Activated CD4-positive, CD25-positive, alpha-beta regulatory T cell (primary cell): ENCODE data around the gene DIAPH2.
"Not testable (repeated sequence)": the region's sequence is repeated elsewhere in the genome, so short reads cannot be mapped to it uniquely, and the experiment has no call there.

Experiments
- DNase-seq, 4 experiments: peaks; one replicate each; lab custom pipeline; 2025; lab: John Stamatoyannopoulos, UW

DIAPH2 gene

GRCh38 chrX:96824166-96824565, 139.5 kb downstream of the DIAPH2 start:
- DNase-seq, result no peak

- no peak for DNase-seq
Measured at GRCh38 chrX:96833333-96833732, 148.7 kb downstream of the DIAPH2 start.

GRCh38 chrX:96834137-96834536, 149.5 kb downstream of the DIAPH2 start:
- no peak for DNase-seq

- no peak for DNase-seq
Measured at GRCh38 chrX:96835660-96836289, 151.1 kb downstream of the DIAPH2 start.

GRCh38 chrX:96837808-96838207, 153.2 kb downstream of the DIAPH2 start:
- DNase-seq, result no peak

- no peak for DNase-seq
Measured at GRCh38 chrX:96838537-96838936, 153.9 kb downstream of the DIAPH2 start.

GRCh38 chrX:96841325-96841724, 156.7 kb downstream of the DIAPH2 start:
- DNase-seq, result no peak

GRCh38 chrX:96841866-96842265, 157.2 kb downstream of the DIAPH2 start:
- not testable (repeated sequence) for DNase-seq

GRCh38 chrX:96843566-96843965, 158.9 kb downstream of the DIAPH2 start:
- DNase-seq, result no peak

GRCh38 chrX:96846841-96847240, 162.2 kb downstream of the DIAPH2 start:
- DNase-seq, result no peak

GRCh38 chrX:96859422-96859821, 174.8 kb downstream of the DIAPH2 start:
- DNase-seq, result not testable (repeated sequence)

- no peak for DNase-seq
Measured at GRCh38 chrX:96861218-96861617, 176.6 kb downstream of the DIAPH2 start.

GRCh38 chrX:96861661-96862060, 177.0 kb downstream of the DIAPH2 start:
- DNase-seq, result no peak

- no peak for DNase-seq
Measured at GRCh38 chrX:96883608-96884007, 199.0 kb downstream of the DIAPH2 start, which contains the start of gene RPA4. RPA4 (plus strand) TSS chrX:96883908; CDS start chrX:96884311, 403 bp downstream.

- no peak for DNase-seq
Measured at GRCh38 chrX:96884027-96884426, 199.4 kb downstream of the DIAPH2 start.

GRCh38 chrX:96889726-96890125, 205.1 kb downstream of the DIAPH2 start:
- no peak for DNase-seq

- no peak for DNase-seq
Measured at GRCh38 chrX:96906741-96907140, 222.1 kb downstream of the DIAPH2 start.

- DNase-seq, result no peak
Measured at GRCh38 chrX:96907516-96908272, 223.1 kb downstream of the DIAPH2 start.

- no peak for DNase-seq
Measured at GRCh38 chrX:96909291-96909690, 224.6 kb downstream of the DIAPH2 start.

- DNase-seq, result no peak
Measured at GRCh38 chrX:96918864-96919263, 234.2 kb downstream of the DIAPH2 start.

GRCh38 chrX:96919672-96920071, 235.0 kb downstream of the DIAPH2 start:
- no peak for DNase-seq

GRCh38 chrX:96924581-96924980, 239.9 kb downstream of the DIAPH2 start:
- no peak for DNase-seq

- no peak for DNase-seq
Measured at GRCh38 chrX:96929036-96929435, 244.4 kb downstream of the DIAPH2 start.

GRCh38 chrX:96957718-96958117, 273.1 kb downstream of the DIAPH2 start:
- DNase-seq, result no peak
